ENCODE data around the gene UBE2O.

Gene UBE2O

GRCh38 chr17:76422406-76422805 is 30.5 kb downstream of the UBE2O start:
- ATAC-seq, result no peak
- TF ChIP-seq BACH2 (CRISPR knock-in tag; IDR thresholded peaks at IDR 0.05; ENCODE audit: borderline replicate concordance) (no peak), GLIS3 (CRISPR knock-in tag; IDR thresholded peaks at IDR 0.05) (no peak), TSHZ2 (CRISPR knock-in tag; IDR thresholded peaks at IDR 0.05) (no peak), POU6F1 (CRISPR knock-in tag; IDR thresholded peaks at IDR 0.05; ENCODE audit: borderline replicate concordance, low read depth) (no peak), ARNTL (CRISPR knock-in tag; IDR thresholded peaks at IDR 0.05; ENCODE audit: borderline replicate concordance, low read depth) (no peak), PPARA (CRISPR knock-in tag; IDR thresholded peaks at IDR 0.05; ENCODE audit: borderline replicate concordance) (no peak), ZNF8 (CRISPR knock-in tag; IDR thresholded peaks at IDR 0.05) (no peak), ISL1 (CRISPR knock-in tag; IDR thresholded peaks at IDR 0.05) (no peak)

GRCh38 chr17:76421044-76421407 is 31.9 kb downstream of the UBE2O start:
- no peak for TF ChIP-seq GLIS3 (CRISPR knock-in tag; IDR thresholded peaks at IDR 0.05)
- TF ChIP-seq PATZ1 (CRISPR knock-in tag; IDR thresholded peaks at IDR 0.05; ENCODE audit: borderline replicate concordance), result no peak
- no peak for TF ChIP-seq SNAI2 (CRISPR knock-in tag; IDR thresholded peaks at IDR 0.05)
- no peak for TF ChIP-seq ARNTL (CRISPR knock-in tag; IDR thresholded peaks at IDR 0.05; ENCODE audit: borderline replicate concordance, low read depth)
- TF ChIP-seq ZNF70 (CRISPR knock-in tag; IDR thresholded peaks at IDR 0.05), result no peak
- TF ChIP-seq PPARA (CRISPR knock-in tag; IDR thresholded peaks at IDR 0.05; ENCODE audit: borderline replicate concordance), result no peak
- no peak for TF ChIP-seq ESRRG (CRISPR knock-in tag; IDR thresholded peaks at IDR 0.05)
- TF ChIP-seq ZFP30 (CRISPR knock-in tag; IDR thresholded peaks at IDR 0.05), result no peak
- ATAC-seq, result no peak

GRCh38 chr17:76420356-76421043 is 32.5 kb downstream of the UBE2O start:
- no peak for TF ChIP-seq TOX (CRISPR knock-in tag; IDR thresholded peaks at IDR 0.05; ENCODE audit: borderline replicate concordance)
- no peak for ATAC-seq

GRCh38 chr17:76419576-76420260 is 33.2 kb downstream of the UBE2O start:
- TF ChIP-seq ZNF70 (CRISPR knock-in tag; IDR thresholded peaks at IDR 0.05) (no peak), TCF4 (CRISPR knock-in tag; IDR thresholded peaks at IDR 0.05; ENCODE audit: borderline replicate concordance) (no peak), ARNTL (CRISPR knock-in tag; IDR thresholded peaks at IDR 0.05; ENCODE audit: borderline replicate concordance, low read depth) (no peak), ZNF565 (CRISPR knock-in tag; conservative IDR thresholded peaks at IDR 0.05; ENCODE audit: low read depth) (no peak), OSR1 (CRISPR knock-in tag; IDR thresholded peaks at IDR 0.05) (no peak), RARB (CRISPR knock-in tag; IDR thresholded peaks at IDR 0.05) (no peak), PPARA (CRISPR knock-in tag; IDR thresholded peaks at IDR 0.05; ENCODE audit: borderline replicate concordance) (no peak), ZNF8 (CRISPR knock-in tag; IDR thresholded peaks at IDR 0.05) (no peak), CSRNP3 (CRISPR knock-in tag; IDR thresholded peaks at IDR 0.05) (no peak), ZFP30 (CRISPR knock-in tag; IDR thresholded peaks at IDR 0.05) (no peak), CREB5 (CRISPR knock-in tag; IDR thresholded peaks at IDR 0.05; ENCODE audit: low read depth) (no peak)
- no peak for ATAC-seq
